H9 (cell line): ENCODE results near the gene OIT3. TPM values are rescaled to one million over a fixed set of nuclear protein-coding genes. Genes with fewer than 3 reads are reported as not detected.

Experiments
- DNase-seq: peaks from one replicate; pipeline ENCODE4 v3.0.0-alpha.2; 2017
- H2AFZ ChIP-seq: one replicate; pipeline ENCODE4 v1.6.1; 2013; ENCODE audit warnings: mild to moderate bottlenecking, low read length, control low read depth, moderate library complexity
- H2AK5ac ChIP-seq: 2 replicates; pipeline ENCODE4 v1.6.1; 2013; ENCODE audit warnings: low read length, control low read depth, mixed read lengths; ENCODE audit not compliant: insufficient read length
- H2BK120ac ChIP-seq: one replicate; pipeline ENCODE4 v1.6.1; 2013; ENCODE audit warnings: low read depth, mild to moderate bottlenecking, low read length, control low read depth, inconsistent platforms; ENCODE audit not compliant: poor library complexity, severe bottlenecking
- H2BK12ac ChIP-seq: 2 replicates; pipeline ENCODE4 v1.6.1; 2013; ENCODE audit warnings: low read length, control low read depth, mixed read lengths, low read depth; ENCODE audit not compliant: insufficient read length
- H2BK15ac ChIP-seq: 2 replicates; pipeline ENCODE4 v1.6.1; 2013; ENCODE audit warnings: low read depth, low read length, control low read depth
- H2BK20ac ChIP-seq: one replicate; pipeline ENCODE4 v1.6.1; 2013; ENCODE audit warnings: low read depth, mild to moderate bottlenecking, low read length, control low read depth, inconsistent platforms; ENCODE audit not compliant: poor library complexity, severe bottlenecking
- H2BK5ac ChIP-seq: 2 replicates; pipeline ENCODE4 v1.6.1; 2013; ENCODE audit warnings: low read length, control low read depth, mixed read lengths; ENCODE audit not compliant: insufficient read length
- H3K14ac ChIP-seq: 2 replicates; pipeline ENCODE4 v1.6.1; 2013; ENCODE audit warnings: low read length, control low read depth; ENCODE audit not compliant: insufficient read depth
- H3K18ac ChIP-seq: 2 replicates; pipeline ENCODE4 v1.6.1; 2013; ENCODE audit warnings: low read depth, mild to moderate bottlenecking, mixed read lengths, low read length, control low read depth; ENCODE audit not compliant: insufficient read length
- H3K23ac ChIP-seq: 2 replicates; pipeline ENCODE4 v1.6.1; 2013; ENCODE audit warnings: low read length, control low read depth, mixed read lengths, low read depth; ENCODE audit not compliant: insufficient read length
- H3K23me2 ChIP-seq: 2 replicates; pipeline ENCODE4 v1.6.1; 2013; ENCODE audit warnings: low read depth, mild to moderate bottlenecking, mixed read lengths, low read length, control low read depth; ENCODE audit not compliant: insufficient read length, poor library complexity, severe bottlenecking
- H3K27ac ChIP-seq: 2 replicates; pipeline ENCODE4 v1.5.1; 2013; ENCODE audit warnings: low read length, control low read depth, mixed read lengths, low read depth; ENCODE audit not compliant: insufficient read length
- H3K27me3 ChIP-seq: 2 replicates; pipeline ENCODE4 v1.6.1; 2013; ENCODE audit warnings: low read length, control low read depth, inconsistent platforms; ENCODE audit not compliant: insufficient read depth
- H3K4ac ChIP-seq: 2 replicates; pipeline ENCODE4 v1.6.1; 2013; ENCODE audit warnings: low read depth, mild to moderate bottlenecking, control low read depth, inconsistent platforms, low read length, moderate library complexity
- H3K4me1 ChIP-seq: 2 replicates; pipeline ENCODE4 v1.6.1; 2013; ENCODE audit warnings: low read length, control low read depth, inconsistent platforms; ENCODE audit not compliant: insufficient read depth
- H3K4me2 ChIP-seq: 2 replicates; pipeline ENCODE4 v1.6.1; 2013; ENCODE audit warnings: low read length, control low read depth, mixed read lengths; ENCODE audit not compliant: insufficient read length, insufficient read depth
- H3K56ac ChIP-seq: 2 replicates; pipeline ENCODE4 v1.6.1; 2013; ENCODE audit warnings: low read depth, mild to moderate bottlenecking, mixed read lengths, low read length, control low read depth; ENCODE audit not compliant: insufficient read length
- H3K79me1 ChIP-seq: 2 replicates; pipeline ENCODE4 v1.6.1; 2013; ENCODE audit warnings: low read depth, mild to moderate bottlenecking, moderate library complexity, low read length, control low read depth, inconsistent platforms; ENCODE audit not compliant: insufficient read depth, poor library complexity, severe bottlenecking
- H3K79me2 ChIP-seq: 2 replicates; pipeline ENCODE4 v1.6.1; 2013; ENCODE audit warnings: low read length, control low read depth, inconsistent platforms; ENCODE audit not compliant: insufficient read depth
- H3K9ac ChIP-seq: 2 replicates; pipeline ENCODE4 v1.6.1; 2013; ENCODE audit warnings: low read length, control low read depth, mixed read lengths; ENCODE audit not compliant: insufficient read length; ENCODE audit errors: extremely low read depth
- H3K9me3 ChIP-seq: one replicate; pipeline ENCODE4 v1.6.1; 2013; ENCODE audit warnings: low read depth, low read length, inconsistent platforms; ENCODE audit not compliant: control insufficient read depth
- H3T11ph ChIP-seq: one replicate; pipeline ENCODE4 v1.6.1; 2013; ENCODE audit warnings: mild to moderate bottlenecking, low read length, control low read depth, inconsistent platforms
- H4K20me1 ChIP-seq: one replicate; pipeline ENCODE4 v1.6.1; 2013; ENCODE audit not compliant: control insufficient read depth, insufficient read length, insufficient read depth
- H4K5ac ChIP-seq: 2 replicates; pipeline ENCODE4 v1.6.1; 2013; ENCODE audit warnings: low read depth, mild to moderate bottlenecking, mixed read lengths, low read length, control low read depth; ENCODE audit not compliant: insufficient read length
- H4K8ac ChIP-seq: replicated peaks from 2 replicates; pipeline ENCODE4 v1.6.1; 2013; ENCODE audit warnings: low read length, control low read depth, mixed read lengths, low read depth; ENCODE audit not compliant: insufficient read length
- H4K91ac ChIP-seq: 2 replicates; pipeline ENCODE4 v1.6.1; 2013; ENCODE audit warnings: low read depth, mild to moderate bottlenecking, moderate library complexity, mixed read lengths, low read length, control low read depth; ENCODE audit not compliant: insufficient read length
- H3K27ac Mint-ChIP-seq, 3 experiments: 2 replicates in 2 of 3; 3 replicates in 1 of 3; pipeline ENCODE4 v1.8.0; 2020 to 2021; ENCODE audit warnings: mixed read lengths in 3 of 3, mild to moderate bottlenecking in 1 of 3, moderate library complexity in 1 of 3
- H3K27me3 Mint-ChIP-seq: 2 replicates; pipeline ENCODE4 v1.8.0; 2021; ENCODE audit warnings: low read depth, mild to moderate bottlenecking, moderate library complexity, mixed read lengths
- H3K36me3 Mint-ChIP-seq, 3 experiments: 2 replicates in 2 of 3; 3 replicates in 1 of 3; pipeline ENCODE4 v1.8.0; 2020 to 2021; ENCODE audit warnings: low read depth in 3 of 3, mixed read lengths in 3 of 3; ENCODE audit not compliant: insufficient read depth in 1 of 3
- H3K4me1 Mint-ChIP-seq, 2 experiments: 2 replicates each; pipeline ENCODE4 v1.8.0; 2020; ENCODE audit warnings: mixed read lengths in 2 of 2
- H3K4me3 Mint-ChIP-seq, 2 experiments: 2 replicates in 1 of 2; 3 replicates in 1 of 2; pipeline ENCODE4 v1.8.0; 2020 to 2021; ENCODE audit warnings: mild to moderate bottlenecking in 2 of 2, mixed read lengths in 2 of 2, moderate library complexity in 1 of 2
- H3K9me3 Mint-ChIP-seq, 2 experiments: 2 replicates in 1 of 2; 3 replicates in 1 of 2; pipeline ENCODE4 v1.8.0; 2020; ENCODE audit warnings: mild to moderate bottlenecking in 2 of 2, mixed read lengths in 2 of 2, moderate library complexity in 1 of 2
- total RNA-seq: library from RNA; stranded (reverse); gene quantifications from 2 replicates; pipeline ENCODE4 v1.2.1, GENCODE V29; 2021
- TF ChIP-seq, protein P1 (sequence below): fragments of 200-600 bp; sonication (generic); conservative IDR thresholded peaks from 3 replicates; pipeline ENCODE4 v1.8.0; 2021; ENCODE audit warnings: antibody characterized with exemption, mild to moderate bottlenecking

OIT3 gene
- total RNA-seq, 1 experiment from 2014 or later, result not detected

DNA sequence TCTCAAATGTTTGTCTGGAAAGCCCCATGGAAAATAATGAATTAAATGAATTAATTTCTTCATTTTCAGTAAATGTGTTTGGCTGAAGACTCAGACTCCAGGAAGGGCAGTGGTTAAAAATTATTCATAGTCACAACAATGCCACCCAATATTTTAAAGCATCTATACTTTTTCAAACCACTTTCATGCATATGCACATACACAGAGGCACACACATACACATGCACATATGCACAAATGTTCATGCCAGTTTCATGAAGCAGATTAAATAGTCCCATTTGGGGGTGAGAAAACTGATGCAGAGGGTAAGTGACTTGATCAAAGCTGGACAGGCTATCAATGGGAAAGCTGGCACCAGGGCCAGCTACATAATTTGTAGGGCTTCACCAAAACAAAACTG lies 62.5 kb downstream of the OIT3 start:
- Histone ChIP-seq H2AFZ (no peak overlapping the region), H3K56ac (no peak overlapping the region), H4K5ac (no peak overlapping the region), H3K79me2 (no peaks in the 10 kb centered on the region), H2BK20ac (no peak overlapping the region), H3K9me3 (no peaks in the 10 kb centered on the region), H2BK5ac (no peak overlapping the region), H2BK12ac (no peak overlapping the region), H2BK120ac (no peak overlapping the region), H3K14ac (no peak overlapping the region), H3K27me3 (no peaks in the 10 kb centered on the region; the same call in 1 of the 2 replicates), H4K20me1 (no peaks in the 10 kb centered on the region), H3K23ac (no peak overlapping the region), H3K4me1 (no peaks in the 10 kb centered on the region; the same call in 1 of the 2 replicates), H3K9ac (no peak overlapping the region), H3K23me2 (no peaks in the 10 kb centered on the region), H4K8ac (no peak overlapping the region), H3K4ac (no peak overlapping the region), H4K91ac (no peak overlapping the region), H3T11ph (no peak overlapping the region), H3K79me1 (no peaks in the 10 kb centered on the region), H2AK5ac (no peak overlapping the region), H3K4me2 (no peak overlapping the region), H2BK15ac (no peak overlapping the region), H3K18ac (no peak overlapping the region), H3K27ac (no peak overlapping the region)
- no peak for DNase-seq
- Mint-ChIP-seq H3K27ac (no peak overlapping the region), H3K27me3 (no peaks in the 10 kb centered on the region; the same call in 1 of the 2 replicates), H3K9me3 (no peaks in the 10 kb centered on the region), H3K4me1 (peaks cover 27 to 28% of the 10 kb centered on the region in 2 experiments), H3K36me3 (no peaks in the 10 kb centered on the region), H3K4me3 (no peak overlapping the region)
- TF ChIP-seq, protein P1, sequence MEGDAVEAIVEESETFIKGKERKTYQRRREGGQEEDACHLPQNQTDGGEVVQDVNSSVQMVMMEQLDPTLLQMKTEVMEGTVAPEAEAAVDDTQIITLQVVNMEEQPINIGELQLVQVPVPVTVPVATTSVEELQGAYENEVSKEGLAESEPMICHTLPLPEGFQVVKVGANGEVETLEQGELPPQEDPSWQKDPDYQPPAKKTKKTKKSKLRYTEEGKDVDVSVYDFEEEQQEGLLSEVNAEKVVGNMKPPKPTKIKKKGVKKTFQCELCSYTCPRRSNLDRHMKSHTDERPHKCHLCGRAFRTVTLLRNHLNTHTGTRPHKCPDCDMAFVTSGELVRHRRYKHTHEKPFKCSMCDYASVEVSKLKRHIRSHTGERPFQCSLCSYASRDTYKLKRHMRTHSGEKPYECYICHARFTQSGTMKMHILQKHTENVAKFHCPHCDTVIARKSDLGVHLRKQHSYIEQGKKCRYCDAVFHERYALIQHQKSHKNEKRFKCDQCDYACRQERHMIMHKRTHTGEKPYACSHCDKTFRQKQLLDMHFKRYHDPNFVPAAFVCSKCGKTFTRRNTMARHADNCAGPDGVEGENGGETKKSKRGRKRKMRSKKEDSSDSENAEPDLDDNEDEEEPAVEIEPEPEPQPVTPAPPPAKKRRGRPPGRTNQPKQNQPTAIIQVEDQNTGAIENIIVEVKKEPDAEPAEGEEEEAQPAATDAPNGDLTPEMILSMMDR, result no peak
